HG02623 (cell line): Measurements from ENCODE around the gene PHTF1.

Experiments used
- ATAC-seq: cut with Tn5 transposase; IDR thresholded peaks from one replicate; pipeline ENCODE4 v1.9.1; 2021; ENCODE audit warnings: moderate library complexity; ENCODE audit not compliant: unreplicated experiment

The PHTF1 gene

DNA sequence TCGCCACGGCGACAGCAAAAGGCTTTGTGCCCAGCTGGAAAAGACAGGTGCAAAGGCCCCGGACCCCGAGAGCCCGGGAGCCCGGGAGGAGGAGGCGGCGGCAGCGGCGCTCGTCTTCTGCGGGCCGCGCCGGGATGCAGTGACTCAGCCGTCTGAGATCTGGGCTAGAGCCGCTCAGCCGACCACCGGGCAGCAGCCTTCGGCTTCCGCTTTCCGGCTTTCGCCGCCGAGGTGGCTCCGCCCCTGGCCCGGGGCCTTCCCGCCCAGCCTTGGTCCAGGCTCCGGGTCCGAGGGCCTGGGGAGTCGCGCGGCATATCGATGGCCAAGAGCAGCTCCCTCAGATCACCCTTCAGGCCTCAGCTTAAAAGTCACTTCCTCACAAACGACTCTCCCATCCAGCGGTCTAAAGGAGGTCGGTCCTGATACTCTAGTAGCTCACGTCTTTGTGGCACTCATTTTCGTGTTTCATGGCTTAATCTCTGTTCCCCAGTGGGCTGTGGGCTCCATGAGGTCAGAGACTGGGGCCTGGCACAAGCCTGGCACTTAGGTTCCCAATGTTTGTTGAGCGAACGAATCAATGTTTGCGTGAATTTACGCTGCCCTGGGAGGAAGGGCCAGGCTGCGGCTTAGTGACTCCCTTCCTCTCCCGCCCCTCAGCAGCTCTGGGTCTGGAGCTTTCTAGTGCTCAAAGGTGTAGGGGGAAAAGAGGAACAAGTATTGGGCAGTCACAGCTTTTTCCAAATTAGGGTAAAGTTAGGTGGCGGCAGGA lies at the start of gene PHTF1:
PHTF1 (minus strand) TSS at position 154 of the 769 bp plus-strand sequence. CDS start 783 bp downstream, outside the sequence.
- ATAC-seq: peak; percentile 74

DNA sequence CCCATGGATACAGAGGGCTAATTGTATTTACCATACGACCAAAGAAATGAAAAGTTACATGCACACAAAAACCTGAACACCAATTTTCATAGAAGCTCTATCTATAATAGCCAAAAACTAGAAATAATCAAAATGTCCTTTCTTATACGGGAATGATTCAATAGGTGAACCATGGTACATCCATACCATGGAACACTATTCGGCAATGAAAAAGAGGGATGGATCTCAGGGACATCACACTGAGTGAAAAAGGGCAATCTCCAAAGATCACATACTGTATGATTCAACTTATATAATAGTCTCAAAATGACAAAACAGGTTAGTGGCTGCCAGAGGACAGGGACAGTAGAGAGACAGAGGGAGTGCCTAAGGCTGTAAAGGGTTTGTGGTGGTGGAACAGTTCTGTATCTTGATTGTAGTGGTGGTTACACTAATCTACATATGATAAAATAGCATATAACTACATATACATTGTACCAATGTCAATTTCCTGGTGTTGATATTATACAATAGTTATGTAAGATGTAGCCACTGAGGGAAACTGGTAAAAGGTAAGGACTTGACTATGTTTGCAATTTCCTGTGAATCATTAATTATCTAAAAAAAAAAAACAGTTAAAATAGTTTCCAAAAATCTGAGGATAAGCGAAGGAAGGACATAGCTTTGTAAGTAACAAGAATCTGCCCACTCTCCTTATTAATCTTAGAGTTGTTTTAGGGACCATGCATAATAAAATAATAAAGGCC lies 49.3 kb upstream of the PHTF1 start:
- no peak for ATAC-seq

DNA sequence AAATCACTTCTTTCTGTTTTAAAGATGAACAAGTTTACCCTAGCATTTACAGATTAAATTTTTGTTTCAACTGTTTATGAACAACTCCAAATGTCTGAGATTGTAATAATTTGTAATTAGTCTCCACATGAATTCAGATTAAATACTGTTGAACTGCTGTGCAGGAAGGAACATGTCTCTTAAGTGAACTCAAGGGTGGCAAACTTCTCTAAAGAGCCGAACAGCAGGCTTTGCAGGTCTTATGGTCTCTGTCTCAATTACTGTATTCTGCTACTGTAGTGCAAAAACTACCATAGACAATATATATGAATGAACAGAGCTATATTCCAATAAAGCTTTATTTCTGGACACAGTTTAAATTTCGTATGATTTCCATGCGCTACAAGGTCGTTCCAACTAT lies 46.4 kb upstream of the PHTF1 start:
- ATAC-seq: no peak

DNA sequence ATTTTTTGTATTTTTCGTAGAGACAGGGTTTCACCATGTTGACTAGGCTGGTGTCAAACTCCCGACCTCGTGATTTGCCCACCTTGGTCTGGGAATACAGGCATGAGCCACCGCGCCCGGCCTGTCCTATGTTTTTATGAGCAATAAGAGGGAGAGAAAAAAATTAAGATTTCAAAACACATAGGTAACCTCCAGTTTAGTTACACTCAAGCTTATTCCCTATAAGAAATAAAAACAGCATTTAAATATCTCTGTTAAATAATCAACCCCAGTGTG lies 45.9 kb upstream of the PHTF1 start:
- ATAC-seq: no peak

DNA sequence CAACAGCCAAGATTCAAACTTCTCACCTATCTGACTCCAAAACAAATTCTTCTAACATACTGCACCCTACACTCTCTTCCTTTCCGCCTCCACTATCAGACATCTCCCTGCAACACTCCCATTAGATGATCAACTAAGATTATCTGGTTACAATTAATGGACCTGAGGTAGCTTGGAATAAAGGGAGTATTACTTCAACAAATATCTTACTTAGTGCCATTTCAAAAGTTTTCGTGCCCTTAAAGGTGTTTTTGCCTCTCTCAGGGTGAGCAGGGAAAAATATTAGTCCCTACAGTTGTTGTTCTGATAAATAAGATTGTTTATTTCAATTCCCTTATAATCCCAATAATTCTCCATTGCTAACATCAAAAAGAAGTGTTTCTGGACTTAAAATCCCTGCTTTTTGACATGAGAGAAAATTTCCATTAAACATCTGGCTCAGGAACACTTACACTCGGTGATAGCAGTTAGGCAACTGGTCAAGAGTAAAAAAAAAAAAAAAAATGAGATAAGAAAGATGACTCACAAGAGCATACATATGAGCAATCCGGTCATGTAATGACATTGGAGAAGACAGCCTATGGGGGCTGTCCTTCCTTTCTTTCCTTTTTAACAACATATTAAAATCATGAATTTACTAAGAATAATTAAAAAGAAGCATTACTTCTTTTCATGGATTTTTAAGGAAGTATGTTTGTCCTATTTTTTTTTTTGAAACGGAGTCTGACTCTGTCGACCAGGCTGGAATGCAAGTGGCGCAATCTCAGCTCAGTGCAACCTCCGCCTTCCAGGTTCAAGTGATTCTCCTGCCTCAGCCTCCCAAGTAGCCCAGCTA lies 45.4 kb upstream of the PHTF1 start:
- no peak for ATAC-seq

DNA sequence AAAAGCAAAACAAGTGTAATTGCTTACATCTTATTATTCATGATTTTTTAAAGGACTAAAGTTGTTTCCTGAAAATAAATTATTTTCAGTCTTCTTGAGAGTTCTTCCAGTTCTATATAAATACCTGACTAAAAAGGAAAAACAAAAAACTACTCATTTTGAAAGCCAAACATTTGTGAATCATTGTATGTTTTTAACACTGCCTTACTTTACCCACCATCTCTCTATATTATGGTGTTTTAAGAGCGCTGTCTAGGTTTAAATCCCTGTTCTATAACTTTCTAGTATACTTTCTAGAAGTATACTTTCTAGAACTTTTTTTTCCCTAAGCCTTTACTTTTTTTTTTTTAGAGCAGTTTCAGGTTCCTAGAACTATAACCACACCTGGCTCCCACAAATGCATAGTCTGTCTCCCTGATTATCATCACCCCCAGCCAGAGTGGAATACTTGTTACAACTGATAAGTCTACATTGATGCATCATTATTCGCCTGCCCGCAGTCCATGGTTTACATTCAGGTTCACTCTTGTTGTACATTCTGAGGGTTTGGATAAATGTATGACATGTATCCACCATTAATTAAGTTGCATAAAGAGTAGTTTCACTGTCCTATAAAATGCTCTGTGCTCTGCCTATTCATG lies 43.2 kb upstream of the PHTF1 start:
- no peak for ATAC-seq

DNA sequence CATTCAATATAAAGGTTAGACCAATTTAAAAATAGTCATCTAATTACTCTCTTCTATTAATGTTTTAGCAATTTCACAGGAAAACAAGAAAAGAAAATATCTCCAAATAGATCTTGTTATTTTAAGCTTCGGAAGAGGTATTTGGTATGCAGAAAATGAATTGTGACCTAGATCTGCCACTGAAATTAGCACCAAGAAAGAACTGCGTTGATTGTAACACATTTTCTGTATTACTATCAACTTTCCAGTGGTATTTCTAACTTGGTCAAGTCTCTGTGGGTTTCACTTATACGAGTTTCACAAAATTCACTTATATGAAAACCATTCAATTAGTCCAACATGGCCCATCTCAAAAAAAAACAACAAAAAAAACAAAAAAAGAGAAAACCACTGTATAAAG lies 41.2 kb upstream of the PHTF1 start:
- ATAC-seq: no peak

DNA sequence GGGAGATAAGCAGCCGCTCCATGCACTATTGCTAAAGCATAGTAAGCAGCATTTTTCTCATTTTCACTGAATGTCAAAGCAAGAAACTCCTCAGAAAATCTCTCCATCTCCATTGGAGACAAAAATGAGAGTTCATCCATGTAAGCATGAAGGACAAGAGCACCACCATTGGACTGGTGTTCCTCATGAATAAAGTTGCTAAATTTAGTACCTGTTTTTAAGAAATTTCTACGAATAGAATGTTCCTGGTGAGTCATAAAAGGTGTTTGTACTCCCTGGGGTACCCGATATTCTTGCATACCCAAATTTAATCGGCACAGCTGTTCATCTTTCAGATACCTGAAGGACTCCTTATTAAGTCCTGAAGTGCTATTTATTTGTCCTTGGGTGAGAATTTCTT lies 38.2 kb upstream of the PHTF1 start:
- no peak for ATAC-seq

DNA sequence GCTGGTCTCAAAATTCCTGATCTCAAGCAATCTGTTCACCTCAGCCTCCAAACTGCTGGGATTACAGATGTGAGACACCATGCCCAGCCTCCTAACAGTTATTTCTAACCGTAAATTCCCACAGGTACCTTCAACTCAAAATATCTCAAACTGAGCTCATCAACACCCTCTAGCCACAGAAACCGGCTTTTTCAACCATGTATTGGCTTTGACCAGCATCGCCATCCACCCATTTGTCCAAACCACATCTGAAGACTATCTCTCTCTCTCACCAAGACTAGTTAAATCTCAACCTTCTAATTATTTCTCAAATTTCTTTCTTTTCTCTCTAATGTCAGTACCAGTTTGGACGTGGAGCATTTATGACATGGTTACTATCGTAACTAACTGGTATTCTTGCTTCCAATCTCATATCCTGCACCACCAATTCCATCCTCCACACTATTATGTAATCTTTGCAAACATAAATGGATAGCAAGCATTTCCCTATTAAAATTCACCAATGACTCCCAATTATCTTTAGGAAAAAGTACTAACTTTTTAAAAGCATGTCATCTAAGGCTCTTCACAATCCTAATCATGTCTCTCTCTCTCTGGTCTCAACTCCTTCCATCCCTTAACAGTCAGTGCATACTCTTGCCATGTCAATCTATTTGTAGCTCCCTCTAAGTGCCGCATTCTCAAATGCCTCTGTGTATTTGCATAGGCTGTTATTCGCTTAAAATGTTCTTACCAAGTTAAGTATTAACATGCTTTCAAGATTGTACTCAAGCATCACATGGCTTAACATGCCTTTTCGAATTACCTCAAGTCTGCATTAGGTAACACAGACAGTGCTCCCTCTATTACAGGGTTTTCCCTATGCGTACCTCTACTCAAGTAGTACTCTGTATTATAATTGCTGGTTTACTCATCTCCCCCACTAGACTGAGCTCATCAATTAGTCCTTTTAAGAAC lies 34.9 kb upstream of the PHTF1 start:
- ATAC-seq: no peak

DNA sequence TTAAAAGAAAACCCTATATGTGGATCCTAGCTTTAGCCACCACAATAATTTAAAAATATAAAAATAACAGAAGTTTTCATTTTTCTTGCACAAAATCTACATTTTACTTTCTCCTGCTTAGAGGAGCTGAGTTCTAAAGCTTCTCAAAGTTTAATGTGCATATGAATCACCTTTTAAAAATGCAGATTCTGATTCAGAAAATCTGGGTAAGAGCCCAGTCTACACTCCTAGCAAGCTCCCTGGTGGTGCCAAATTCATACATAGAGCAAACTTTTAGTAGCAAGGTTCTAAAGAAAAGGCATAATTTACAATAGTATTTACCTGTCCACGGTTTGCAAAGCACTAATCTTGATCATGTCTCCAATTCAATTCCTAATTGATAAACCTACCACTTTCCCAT lies 33.7 kb upstream of the PHTF1 start:
- no peak for ATAC-seq

DNA sequence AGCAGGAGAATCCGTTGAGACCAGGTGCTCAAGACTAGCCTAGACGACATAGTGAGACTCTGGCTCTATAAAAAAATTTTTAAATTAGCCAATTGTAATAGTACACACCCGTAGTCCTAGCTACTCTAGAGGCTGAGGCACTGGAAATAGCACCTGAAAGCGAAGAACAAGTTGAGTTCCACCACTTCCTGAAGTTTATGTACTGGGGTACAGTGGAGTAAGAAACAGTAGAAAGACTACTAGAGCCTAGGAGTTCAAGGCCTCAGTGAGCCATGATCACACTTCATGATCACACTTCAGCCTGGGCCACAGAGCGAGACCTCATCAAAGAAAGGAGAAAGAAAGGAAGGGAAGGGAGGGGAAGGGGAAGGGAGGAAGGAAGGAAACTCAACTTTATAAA lies 33.2 kb upstream of the PHTF1 start:
- no peak for ATAC-seq

DNA sequence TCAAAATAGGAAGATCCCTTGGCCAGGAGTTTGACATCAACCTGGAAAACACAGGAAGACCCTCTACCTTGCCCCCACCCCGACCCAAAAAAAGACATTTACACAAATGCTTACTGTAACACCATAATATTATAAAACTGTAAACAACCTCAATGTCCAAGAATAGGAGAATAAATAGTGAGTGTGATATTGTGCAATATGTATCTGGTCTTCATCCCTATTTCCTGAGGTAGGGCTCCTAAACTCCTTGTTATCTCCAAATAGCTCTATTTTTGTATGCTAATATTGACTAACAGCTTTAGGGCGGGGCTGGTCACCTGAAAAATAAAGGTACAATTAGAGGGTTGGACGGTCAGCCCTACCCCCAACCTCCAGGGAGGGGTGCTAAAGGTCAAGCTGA lies 29.5 kb upstream of the PHTF1 start:
- no peak for ATAC-seq

DNA sequence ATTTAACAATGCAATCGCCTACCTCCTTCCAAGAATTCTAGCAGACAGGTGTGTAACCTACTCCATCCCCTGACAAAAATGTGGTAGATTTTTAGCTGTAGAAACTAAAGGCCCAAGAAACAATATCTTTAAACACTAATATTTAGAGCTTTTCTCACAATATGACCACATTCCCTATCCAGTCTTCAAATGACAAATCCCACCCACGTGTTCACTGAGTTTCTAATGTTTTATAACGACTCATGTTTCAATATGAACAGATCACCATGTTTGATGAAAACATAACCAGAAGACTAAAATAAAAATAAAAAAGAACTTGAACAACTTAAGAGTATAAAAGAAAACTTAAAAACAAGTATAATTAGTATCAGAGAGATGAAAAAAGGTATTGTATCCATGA lies 28.4 kb upstream of the PHTF1 start:
- ATAC-seq: no peak

DNA sequence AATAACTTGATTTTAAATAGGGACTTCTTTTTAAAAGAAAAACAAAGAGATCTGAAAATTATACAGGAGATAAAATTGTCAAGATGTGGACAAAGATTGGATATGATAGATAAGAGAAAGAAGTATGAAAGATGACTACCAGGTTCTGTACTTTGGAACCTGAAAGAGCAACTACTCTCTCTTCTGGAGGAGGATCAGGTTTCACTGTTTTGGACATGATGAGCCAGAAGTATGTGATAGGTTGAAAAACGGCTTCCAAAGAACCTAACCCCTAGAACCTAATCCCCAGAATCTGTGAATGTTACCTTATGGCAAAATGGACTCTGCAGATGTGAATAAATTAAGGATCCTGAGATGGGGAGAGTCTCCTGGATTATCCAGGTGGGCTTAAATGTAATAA lies 26.8 kb upstream of the PHTF1 start:
- no peak for ATAC-seq

DNA sequence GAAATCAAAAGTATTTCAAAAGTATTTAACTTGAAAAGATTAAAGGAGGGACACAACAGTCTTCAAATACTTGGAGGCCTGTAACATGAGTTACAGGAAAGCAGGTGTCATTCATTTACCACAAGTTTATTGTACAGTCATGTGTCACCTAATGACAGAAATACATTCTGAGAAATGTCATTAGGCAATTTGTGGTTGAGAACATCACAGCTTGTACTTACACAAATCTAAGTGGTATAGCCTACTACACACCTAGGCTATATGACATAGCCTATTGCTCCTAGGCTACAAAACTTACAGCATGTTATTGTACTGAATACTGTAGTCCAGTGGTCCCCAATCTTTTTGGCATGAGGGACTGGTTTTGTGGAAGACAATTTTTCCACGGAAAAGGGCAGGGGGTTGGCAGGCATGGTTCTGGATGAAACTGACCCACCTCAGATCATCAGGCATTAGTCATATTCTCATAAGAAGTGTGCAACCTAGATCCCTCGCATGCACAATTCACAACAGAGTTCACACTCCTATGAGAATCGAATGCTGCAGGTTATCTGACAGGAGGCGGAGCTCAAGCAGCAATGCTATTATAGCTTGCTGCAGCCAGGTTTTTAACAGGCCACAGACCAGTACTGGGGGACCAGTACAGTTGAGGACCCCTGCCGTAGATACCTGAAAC lies 25.0 kb upstream of the PHTF1 start:
- ATAC-seq: peak; percentile 48

DNA sequence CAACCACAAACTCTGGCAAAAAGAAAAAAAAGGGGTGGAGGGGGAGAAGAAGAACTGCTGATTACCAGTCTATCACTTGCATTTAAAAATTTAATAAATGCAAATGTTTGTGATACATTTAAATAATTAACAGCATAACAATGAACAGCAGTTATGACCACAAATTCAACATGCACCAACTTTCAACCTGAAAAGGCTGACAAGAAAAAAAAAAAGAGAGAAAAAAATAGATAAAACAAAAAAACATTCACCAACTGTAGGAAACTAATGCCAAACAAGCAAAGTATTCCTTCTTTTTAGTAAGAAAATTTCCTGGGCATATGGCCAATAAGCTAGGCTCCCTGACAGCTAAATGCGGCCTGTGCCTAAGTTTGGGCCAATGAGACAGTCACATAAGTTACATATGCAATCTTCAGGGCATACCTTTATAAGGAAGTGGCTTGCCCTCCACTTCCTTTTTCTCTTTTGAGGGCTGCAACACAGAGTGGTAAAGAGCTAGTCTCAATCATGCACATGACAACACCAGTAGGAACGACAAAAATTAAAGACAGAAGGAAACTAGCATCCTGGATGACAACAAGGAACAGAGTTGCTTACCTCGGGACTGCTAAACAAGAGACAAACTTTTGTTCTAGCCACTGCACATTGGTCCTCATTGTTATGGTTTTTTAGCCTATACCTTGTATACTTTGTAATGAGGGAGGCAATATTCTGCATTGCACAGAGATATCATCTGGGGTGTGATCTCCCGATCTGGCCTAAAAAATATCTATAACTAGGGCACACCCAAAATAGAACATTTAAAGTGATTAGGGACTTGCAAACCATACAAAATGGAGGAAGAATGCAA lies 24.2 kb upstream of the PHTF1 start:
- ATAC-seq: peak; percentile 82

DNA sequence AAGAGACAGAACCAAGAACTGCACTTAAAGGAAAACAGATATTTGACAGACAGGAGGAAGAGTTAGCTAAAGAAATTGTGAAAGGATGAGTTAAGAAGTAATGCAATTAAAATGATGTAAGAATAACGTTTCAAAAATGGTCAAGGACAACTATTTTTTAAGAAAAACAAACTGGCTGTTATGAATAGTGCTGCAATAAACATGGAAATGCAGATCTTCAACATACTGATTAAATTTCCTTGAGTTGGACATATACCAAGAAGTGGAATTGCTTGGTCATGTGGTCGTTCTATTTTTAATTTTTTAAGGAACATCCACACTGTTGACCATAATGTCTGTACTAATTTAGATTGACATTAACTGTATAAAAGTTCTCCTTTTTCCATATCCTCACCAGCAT lies 23.1 kb upstream of the PHTF1 start:
- ATAC-seq: no peak

DNA sequence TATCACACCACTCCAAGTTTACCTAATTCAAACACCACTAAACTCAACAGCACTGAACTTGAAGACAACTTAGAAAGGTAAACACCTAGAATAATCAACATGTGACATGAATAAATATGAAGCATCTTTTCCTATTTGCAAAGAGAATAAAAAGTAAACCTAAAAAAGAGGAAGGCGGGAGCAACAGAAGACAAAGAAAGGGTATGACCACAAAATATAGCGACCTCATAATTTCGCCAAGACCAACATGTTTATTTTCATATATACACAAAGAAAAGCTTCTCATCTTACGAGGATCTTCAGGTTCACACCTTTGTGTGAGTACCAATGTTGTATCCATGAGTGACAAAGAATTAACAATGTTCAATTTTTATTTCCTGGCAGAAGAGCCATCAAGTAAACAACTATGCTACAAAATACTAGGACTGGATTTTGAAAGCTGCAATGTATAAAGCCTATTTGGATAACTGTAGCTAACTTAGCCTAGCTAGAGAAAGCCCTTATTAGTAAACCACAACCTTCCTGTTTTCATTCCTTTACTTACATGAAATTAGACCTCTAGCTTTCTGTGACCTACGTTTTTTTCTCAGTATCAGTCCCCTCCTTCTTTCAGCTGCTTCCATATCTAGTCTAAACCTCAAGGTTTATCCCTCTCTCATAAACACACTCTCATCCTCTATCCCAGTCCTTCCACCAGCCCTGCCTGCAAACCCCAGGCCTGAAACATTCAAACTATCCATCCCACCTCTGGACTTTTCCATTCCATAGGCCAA lies 21.3 kb upstream of the PHTF1 start:
- ATAC-seq: no peak
